Measurements from ENCODE around the gene TUBGCP2.

TUBGCP2 gene

GRCh38 chr10:133263674-133264073, 45.0 kb downstream of the TUBGCP2 start:
- no peak for DNase-seq (ENCODE audit: low read depth)

GRCh38 chr10:133262696-133263095, 46.0 kb downstream of the TUBGCP2 start:
- DNase-seq (ENCODE audit: low read depth), result no peak

DNA sequence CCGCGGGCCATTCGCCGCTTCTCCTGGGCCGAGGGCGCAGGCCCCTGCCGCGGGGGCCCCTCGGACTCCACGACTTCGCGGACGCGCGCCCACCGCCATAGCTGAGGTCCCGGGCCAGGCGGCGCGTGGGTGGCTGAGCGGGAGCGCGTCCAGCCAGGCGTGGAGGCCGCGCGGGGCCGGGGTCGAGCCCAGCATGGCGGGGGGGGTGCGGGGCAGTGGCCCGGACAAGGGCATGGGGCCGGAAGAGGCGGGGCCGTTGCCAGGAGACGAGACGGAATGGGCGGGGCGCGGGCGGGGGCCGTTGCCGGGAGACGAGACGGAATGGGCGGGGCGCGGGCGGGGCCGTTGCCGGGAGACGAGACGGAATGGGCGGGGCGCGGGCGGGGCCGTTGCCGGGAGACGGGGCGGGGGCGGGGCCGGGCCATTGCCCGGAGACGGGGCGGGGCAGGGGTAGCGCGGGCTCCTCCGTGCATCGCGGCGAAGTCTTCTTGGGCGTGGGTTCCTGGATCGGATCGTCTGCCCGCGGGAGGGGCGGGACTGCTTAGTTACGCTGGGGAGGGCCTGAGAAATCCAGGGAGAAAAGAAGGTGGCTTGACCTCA, 46.8 kb downstream of the TUBGCP2 start:
- no peak for DNase-seq (ENCODE audit: low read depth)

DNA sequence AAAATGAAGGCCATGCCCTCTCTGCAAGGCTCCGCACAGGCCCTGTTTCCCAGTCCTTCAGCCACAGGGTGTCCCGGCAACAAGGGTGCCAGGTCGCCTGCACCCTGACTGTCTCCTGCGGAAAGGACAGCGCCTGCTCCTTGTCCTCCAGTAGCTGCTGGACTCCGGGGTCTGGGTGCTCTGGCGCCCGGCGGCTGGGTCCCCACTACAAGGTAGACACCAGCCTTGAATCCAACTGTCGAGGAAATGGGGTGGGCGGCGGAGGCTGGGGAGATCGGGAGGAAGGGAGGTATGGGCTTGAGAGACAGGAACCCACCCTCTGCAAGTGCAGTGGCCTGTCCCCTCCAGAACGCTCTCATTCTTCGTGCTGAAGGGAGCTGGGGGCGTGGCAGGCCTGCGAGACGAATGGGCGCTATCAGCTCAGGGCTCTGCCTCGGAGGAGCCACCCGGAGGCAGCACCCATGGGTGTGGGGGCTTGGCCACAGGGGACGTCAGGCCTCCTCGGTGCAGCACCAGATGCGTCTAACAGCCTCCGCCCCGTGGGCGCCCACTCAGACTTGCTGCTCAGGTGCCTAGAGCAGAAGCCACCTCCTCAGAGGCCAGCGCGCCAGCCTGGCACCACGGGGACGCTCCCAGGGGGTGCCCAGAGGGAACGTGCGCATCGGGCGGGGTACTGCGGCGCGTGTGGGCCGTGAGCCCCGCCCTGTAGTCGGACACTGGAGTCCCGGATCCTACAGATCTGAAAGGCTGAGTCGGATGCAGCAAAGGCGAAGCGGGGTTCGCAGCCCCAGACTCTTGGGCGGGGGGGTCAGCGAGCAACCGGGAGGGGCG, 47.6 kb downstream of the TUBGCP2 start:
- DNase-seq (ENCODE audit: low read depth), result no peak

- no peak for DNase-seq (ENCODE audit: low read depth)
Observed at GRCh38 chr10:133259602-133259989, 49.1 kb downstream of the TUBGCP2 start.

GRCh38 chr10:133258818-133259601, 49.7 kb downstream of the TUBGCP2 start:
- DNase-seq (ENCODE audit: low read depth), result peak; percentile 83

GRCh38 chr10:133258066-133258817, 50.4 kb downstream of the TUBGCP2 start:
- DNase-seq (ENCODE audit: low read depth), result no peak

DNA sequence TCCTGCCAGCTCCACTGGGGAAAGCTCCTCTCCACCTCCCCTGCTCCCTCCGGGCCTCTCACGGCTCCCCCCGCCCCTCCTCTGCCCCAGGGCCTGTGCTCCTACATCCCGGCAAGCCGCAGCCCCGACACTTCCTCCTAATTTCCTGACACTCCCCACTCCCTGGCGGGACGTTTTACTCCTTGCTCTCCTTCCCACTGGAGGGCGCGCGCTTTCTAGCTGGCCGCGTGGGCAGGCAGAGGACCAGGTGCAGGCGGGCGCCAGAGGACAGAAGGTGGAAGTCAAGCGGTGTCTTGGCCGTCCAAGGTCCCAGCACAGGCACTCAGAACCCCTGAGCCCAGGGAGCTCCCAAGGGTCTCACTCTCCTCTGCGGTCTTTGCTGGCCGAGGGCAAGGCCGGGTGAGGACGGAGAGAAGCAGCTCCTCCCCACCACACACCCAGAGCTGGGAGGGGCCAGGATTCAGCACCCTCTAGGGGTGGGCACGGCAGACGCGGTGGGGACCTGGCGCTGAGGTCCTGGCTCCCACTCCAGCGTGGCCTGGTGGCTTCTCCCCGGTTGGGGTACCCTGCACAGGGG, 51.1 kb downstream of the TUBGCP2 start:
- no peak for DNase-seq (ENCODE audit: low read depth)

- no peak for DNase-seq (ENCODE audit: low read depth)
Observed at GRCh38 chr10:133255323-133255722, 53.3 kb downstream of the TUBGCP2 start.

DNA sequence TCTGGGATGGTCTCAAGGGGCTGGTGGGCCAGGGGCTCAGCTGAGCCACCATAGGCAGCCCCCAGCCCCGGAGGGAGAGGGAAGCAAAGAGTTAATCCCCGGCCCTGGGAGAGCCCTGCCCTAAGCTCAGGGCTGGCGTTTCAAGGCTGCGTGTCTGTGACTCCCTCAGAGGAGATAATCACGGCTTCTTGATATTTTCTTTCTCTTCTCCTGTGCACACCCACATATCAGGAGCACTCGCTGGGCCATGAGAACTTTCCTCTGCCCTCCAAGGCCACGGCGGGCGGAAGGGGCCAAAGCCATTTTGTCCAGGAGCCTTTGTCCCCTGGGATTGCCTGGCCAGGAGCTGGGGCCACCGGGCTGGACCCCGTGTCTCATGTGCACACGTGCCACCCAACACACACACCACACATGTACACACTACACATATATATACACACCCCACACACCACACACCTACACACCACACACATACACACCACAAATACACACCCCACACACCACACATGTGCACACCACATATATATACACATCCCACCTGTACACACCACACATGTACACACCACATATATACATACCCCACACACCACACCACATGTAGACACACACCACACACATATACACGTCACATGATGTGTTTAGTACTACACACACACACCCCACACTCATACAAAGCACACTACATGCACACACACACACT, 54.1 kb downstream of the TUBGCP2 start:
- no peak for DNase-seq (ENCODE audit: low read depth)

DNA sequence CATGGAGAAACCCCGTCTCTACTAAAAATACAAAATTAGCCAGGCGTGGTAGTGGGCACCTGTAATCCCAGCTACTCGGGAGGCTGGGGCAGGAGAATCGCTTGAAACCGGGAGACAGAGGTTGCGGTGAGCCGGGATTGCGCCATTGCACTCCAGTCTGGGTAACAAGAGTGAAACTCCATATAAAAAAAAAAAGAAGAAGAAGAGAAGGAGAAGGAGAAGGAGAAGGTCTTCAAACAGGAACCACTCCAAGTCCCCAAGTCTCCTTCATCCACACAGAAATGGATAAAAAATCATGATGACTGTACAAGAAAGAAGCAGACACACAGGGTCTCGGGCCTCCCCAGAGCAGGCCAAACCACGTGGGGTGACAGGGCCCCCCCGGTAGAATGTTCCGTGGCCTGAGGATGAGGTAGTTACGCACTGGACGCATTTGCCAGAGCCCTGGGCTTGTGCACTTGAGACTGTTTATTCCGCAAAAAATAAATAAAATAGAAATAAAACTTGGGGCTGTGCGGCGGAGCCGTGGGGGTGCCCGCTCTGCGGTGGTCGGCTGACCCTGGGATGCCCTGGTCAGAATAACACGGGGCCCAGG, 55.2 kb downstream of the TUBGCP2 start:
- no peak for DNase-seq (ENCODE audit: low read depth)

- no peak for DNase-seq (ENCODE audit: low read depth)
Observed at GRCh38 chr10:133252223-133252552, 56.5 kb downstream of the TUBGCP2 start.

GRCh38 chr10:133251388-133252222, 57.1 kb downstream of the TUBGCP2 start:
- no peak for DNase-seq (ENCODE audit: low read depth)

- no peak for DNase-seq (ENCODE audit: low read depth)
Observed at GRCh38 chr10:133249975-133250754, 58.5 kb downstream of the TUBGCP2 start.

DNA sequence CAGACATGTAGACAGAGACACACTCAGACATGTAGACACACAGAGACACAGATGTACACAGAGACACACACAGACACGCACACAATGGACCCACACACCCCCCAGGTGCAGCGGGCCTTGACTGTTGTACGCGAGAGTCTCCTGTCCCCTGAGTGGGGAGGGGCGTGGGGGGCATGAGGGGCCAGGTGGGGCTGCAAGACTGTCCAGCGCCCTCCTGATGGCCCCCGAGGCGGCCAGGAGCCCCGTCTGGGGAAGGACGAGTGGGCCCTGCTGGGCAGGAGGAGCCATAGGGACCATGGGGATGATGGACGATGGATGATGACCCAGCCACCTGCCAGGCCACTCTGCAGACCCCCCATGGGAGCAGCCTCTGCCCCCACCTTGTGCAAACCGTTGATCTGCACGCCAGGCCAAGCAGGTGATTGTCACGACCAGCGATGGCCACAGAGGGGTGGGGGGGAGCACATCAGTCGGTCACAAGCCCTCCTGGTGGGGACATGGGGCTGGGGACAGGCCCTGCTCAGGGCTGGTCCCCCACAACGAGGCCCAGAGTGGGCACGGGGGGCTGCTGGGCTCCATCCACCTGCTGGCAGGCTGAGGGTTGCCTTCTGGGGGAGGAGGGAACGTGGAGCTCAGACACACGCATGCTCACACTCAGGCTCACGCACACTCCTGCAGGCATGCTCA, 59.4 kb downstream of the TUBGCP2 start:
- DNase-seq (ENCODE audit: low read depth), result no peak

- no peak for DNase-seq (ENCODE audit: low read depth)
Observed at GRCh38 chr10:133248334-133248715, 60.3 kb downstream of the TUBGCP2 start.

- DNase-seq (ENCODE audit: low read depth), result no peak
Observed at GRCh38 chr10:133247681-133248333, 60.9 kb downstream of the TUBGCP2 start.

DNA sequence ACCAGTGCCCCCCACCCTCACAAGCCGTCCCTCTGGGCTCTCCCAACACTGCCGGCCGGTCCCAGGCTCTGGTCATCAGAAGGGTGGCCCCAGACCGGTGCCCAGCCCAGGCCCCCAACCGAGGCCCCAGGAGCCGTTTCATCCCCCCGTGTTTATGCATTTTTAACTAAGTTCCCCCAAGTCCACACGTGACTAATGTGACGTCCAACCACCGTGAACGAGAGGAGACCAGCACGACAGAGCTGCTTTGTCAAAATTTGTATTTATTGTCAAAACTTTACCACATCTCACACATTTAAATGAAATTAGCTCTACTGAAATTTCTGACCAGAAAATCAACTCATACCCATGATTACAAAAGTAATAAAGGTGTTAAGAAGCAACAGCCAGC, 62.4 kb downstream of the TUBGCP2 start:
- DNase-seq (ENCODE audit: low read depth), result no peak

Measured in CMK (cell line).